SU-DHL-6 (cell line): ENCODE measurements around the gene DNAJC28.

Source experiments
- CTCF ChIP-seq: fragments of 200-600 bp; sonication (generic); IDR thresholded peaks from one replicate; pipeline ENCODE4 v1.5.1; 2017; ENCODE audit warnings: antibody characterized with exemption, mild to moderate bottlenecking, low read length, moderate library complexity; ENCODE audit not compliant: insufficient read depth, poor library complexity, severe bottlenecking
- EZH2phosphoT487 ChIP-seq: fragments of 200-600 bp; sonication (generic), shearing (Covaris generic); conservative IDR thresholded peaks from 2 replicates; pipeline ENCODE4 v1.6.1; 2018; ENCODE audit warnings: mild to moderate bottlenecking, antibody characterized with exemption, low read length, moderate library complexity, mixed read lengths

GRCh38 chr21:33473344-33473743, 18.2 kb downstream of the DNAJC28 start:
- TF ChIP-seq CTCF (no peak), EZH2phosphoT487 (no peak)
